Activated effector memory CD4-positive, alpha-beta T cell treated with Interleukin-2 at 50 U/mL for 16 hours (primary cell): Measurements from ENCODE around the gene NIPSNAP2.
"Not testable (repeated sequence)": the region's sequence is repeated elsewhere in the genome, so short reads cannot be mapped to it uniquely, and the experiment has no call there.

Experiments used
- DNase-seq: peaks from one replicate; pipeline ENCODE4 v3.0.0-alpha.2; 2020

NIPSNAP2 gene

GRCh38 chr7:56048245-56048644, 83.9 kb downstream of the NIPSNAP2 start:
- DNase-seq = no peak

- DNase-seq = not testable (repeated sequence)
These were observed 84.4 kb downstream of the NIPSNAP2 start for GRCh38 chr7:56048763-56049162.
